ENCODE results near the gene POU5F2. TPM values are rescaled to one million over a fixed set of nuclear protein-coding genes. Genes with fewer than 3 reads are reported as not detected.

POU5F2 gene
- total and polyA plus RNA-seq, 2 of the 4 experiments (the other 2 are of a cell fraction), result 0.02 to 1.1 TPM

GRCh38 chr5:93691997-93692396 lies 49.4 kb downstream of the POU5F2 start:
- no peaks in the 10 kb centered on the region for H3K79me1 ChIP-seq (ENCODE audit: low read depth in 1 of 2, low read length in 2 of 2)
- no peak overlapping the region for H2BK20ac ChIP-seq (ENCODE audit: low read depth, low read length)
- ChIA-PET CTCF (no interaction called here), POLR2A (ENCODE audit: unreplicated experiment) (no interaction called here)
- no peak overlapping the region for H3K4ac ChIP-seq (ENCODE audit: low read depth, low read length)
- no peak overlapping the region for H2BK15ac ChIP-seq (ENCODE audit: low read depth, low read length)
- H3K4me3 ChIP-seq (ENCODE audit: insufficient read depth, low read depth, low read length), result no peak overlapping the region
- no peak overlapping the region for H4K5ac ChIP-seq (ENCODE audit: low read depth, low read length)
- H2AFZ ChIP-seq (replicated peaks; ENCODE audit: low read length, poor library complexity), result no peak overlapping the region
- intact Hi-C loops (cut with micrococcal nuclease) (no loop called here), in situ Hi-C loops (cut with MboI; ENCODE audit: low sequenced_read_pairs) (no loop called here), dilution Hi-C loops (cut with HindIII; ENCODE audit: low sequenced_read_pairs, unreplicated experiment) (no loop called here)
- H3K18ac ChIP-seq (ENCODE audit: low read depth, low read length), result no peak overlapping the region
- no peak overlapping the region for H4K91ac ChIP-seq (ENCODE audit: insufficient read depth, low read depth, low read length)
- no peak overlapping the region for H3K23ac ChIP-seq (ENCODE audit: low read depth, low read length)
- no peak overlapping the region for H3K14ac ChIP-seq (replicated peaks; ENCODE audit: low read depth, low read length)
- no peaks in the 10 kb centered on the region for H3K9me3 ChIP-seq (ENCODE audit: control insufficient read depth, insufficient read depth, low read length)
- H3K27me3 ChIP-seq (ENCODE audit: control insufficient read depth, insufficient read depth, low read length), result no peaks in the 10 kb centered on the region
- no TSS peak for BruUV-seq (replicated peaks)
- H2BK120ac ChIP-seq (ENCODE audit: low read depth, low read length), result no peak overlapping the region
- no peak overlapping the region for H3K56ac ChIP-seq (ENCODE audit: extremely low read depth, insufficient read depth, low read length)
- TF ChIP-seq RCOR1 (IDR thresholded peaks at IDR 0.05; ENCODE audit: insufficient replicate concordance, low read length) (no peak), USF2 (IDR thresholded peaks at IDR 0.05; ENCODE audit: low read depth, low read length) (no peak), RAD21 (IDR thresholded peaks at IDR 0.05; ENCODE audit: low read length) (no peak), MXI1 (IDR thresholded peaks at IDR 0.05; ENCODE audit: borderline replicate concordance, low read depth, low read length) (no peak), FOS (IDR thresholded peaks at IDR 0.05; ENCODE audit: low read depth, low read length) (no peak), NFE2L2 (IDR thresholded peaks at IDR 0.05; ENCODE audit: low read depth, low read length) (no peak), MAFK (IDR thresholded peaks at IDR 0.05; ENCODE audit: low read depth, low read length) (no peak), CHD1 (IDR thresholded peaks at IDR 0.05; ENCODE audit: low read depth, low read length) (no peak), SMC3 (IDR thresholded peaks at IDR 0.05; ENCODE audit: low read depth, low read length) (no peak), ELK1 (IDR thresholded peaks at IDR 0.05; ENCODE audit: borderline replicate concordance, low read depth, low read length) (no peak), MAZ (IDR thresholded peaks at IDR 0.05; ENCODE audit: borderline replicate concordance, low read depth, low read length) (no peak), CTCF (conservative IDR thresholded peaks at IDR 0.05; ENCODE audit: low read depth, low read length) (no peak), BHLHE40 (IDR thresholded peaks at IDR 0.05; ENCODE audit: low read depth, low read length) (no peak), RFX5 (IDR thresholded peaks at IDR 0.05; ENCODE audit: low read depth, low read length) (no peak), POLR2A (IDR thresholded peaks at IDR 0.05; ENCODE audit: low read depth, low read length) (no peak), CEBPB (IDR thresholded peaks at IDR 0.05; ENCODE audit: low read depth, low read length) (no peak)
- H3K27ac ChIP-seq (ENCODE audit: insufficient read depth, low read length), result no peak overlapping the region
- no peaks in the 10 kb centered on the region; the same call in 1 of the 2 replicates for H3K4me1 ChIP-seq (ENCODE audit: control insufficient read depth, insufficient read depth, low read length)
- H2BK5ac ChIP-seq (ENCODE audit: low read depth, low read length, poor library complexity, severe bottlenecking), result no peak overlapping the region
- H4K8ac ChIP-seq (ENCODE audit: low read depth in 2 of 2, low read length in 2 of 2), result no peak overlapping the region
- no peak overlapping the region for H3K9ac ChIP-seq (ENCODE audit: low read depth, low read length)
- DNase-seq, result no peak
- no peaks in the 10 kb centered on the region for H3K36me3 ChIP-seq (ENCODE audit: control insufficient read depth, insufficient read depth, low read length)
- no CpG with 5 or more reads among the region's 4 CpGs for WGBS, 2 experiments (ENCODE audit: extremely low coverage in 2 of 2, insufficient read length in 1 of 2)
- no peak overlapping the region for H2AK5ac ChIP-seq (ENCODE audit: low read depth, low read length)
- H4K20me1 ChIP-seq (ENCODE audit: insufficient read depth, low read length), result no peaks in the 10 kb centered on the region
- no peak for ATAC-seq (ENCODE audit: low read depth)
- H2AK9ac ChIP-seq (replicated peaks; ENCODE audit: low read depth, low read length, poor library complexity), result no peak overlapping the region
- no peaks in the 10 kb centered on the region for H3K9me1 ChIP-seq (ENCODE audit: insufficient read depth, low read length)
- no peak overlapping the region for H3K4me2 ChIP-seq (ENCODE audit: low read depth, low read length)

All from IMR-90 (cell line).